ENCODE measurements around the gene ADORA1.

Gene ADORA1

DNA sequence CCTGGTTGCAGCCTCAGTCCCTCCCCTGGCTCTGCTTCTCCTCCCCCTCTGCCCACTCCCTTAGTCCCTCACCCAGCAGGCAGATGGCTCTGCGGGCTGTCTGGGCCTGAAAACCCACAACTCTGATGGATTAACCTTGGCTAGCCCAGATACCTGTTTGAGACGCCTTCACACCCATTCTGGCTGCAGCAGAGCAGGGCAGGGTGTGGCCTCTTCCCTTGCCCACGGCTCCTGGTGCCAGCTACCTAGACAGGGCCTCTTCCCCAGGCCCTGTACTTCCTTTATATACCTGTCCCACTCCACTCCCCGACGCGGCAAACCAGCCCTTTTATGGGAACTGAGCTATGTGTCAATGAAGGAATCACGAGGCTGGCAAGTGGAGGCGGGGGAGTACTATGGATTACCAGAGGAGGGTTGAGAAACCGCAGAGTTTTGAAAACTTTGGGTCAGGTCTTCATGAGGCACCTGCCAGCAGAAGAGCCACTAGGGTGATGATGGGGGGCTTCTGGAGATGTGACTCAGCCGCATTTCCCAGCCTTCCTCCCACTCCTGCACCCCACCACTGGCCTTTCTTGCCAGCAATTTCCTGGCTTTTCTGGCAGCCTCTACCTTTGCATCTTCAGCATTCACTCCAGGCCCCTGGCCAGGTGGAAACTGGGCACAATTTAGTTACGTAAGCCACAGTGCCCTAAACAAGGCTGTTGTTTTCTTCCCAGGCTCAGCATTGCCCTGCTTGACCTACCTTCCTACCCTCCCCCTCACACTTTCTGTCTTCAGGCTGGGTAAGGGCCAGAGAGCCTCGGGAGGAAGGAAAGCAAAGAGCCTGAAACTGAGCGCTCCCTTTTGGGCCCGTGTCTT, 59.1 kb downstream of the ADORA1 start, which contains the start of gene CHI3L1:
Gene CHI3L1, minus strand, starts transcription at position 259 of the 858 bp plus-strand sequence. Its CDS starts 81 bp downstream, at position 178.
- DNase-seq (ENCODE audit: low read depth, low spot score): no peak

DNA sequence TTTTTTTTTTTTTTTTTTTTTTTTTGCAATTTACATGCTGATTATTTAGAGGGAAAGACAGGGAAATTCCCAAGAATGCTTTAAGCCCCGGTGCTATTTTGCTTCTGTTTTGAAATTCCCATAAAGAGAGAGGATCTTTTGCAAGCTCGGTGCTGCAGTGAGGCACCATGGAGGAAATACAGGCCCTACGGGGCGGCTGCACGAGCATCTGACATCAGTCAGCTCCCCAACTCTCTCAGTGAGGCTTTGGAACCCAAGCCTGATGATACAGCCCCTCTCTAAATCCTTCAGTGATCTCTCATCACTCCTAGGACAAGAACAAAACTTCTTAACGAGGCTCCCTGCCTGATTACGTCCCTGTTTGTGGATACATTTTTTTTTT, 59.8 kb downstream of the ADORA1 start:
- DNase-seq (ENCODE audit: low read depth, low spot score): no peak

DNA sequence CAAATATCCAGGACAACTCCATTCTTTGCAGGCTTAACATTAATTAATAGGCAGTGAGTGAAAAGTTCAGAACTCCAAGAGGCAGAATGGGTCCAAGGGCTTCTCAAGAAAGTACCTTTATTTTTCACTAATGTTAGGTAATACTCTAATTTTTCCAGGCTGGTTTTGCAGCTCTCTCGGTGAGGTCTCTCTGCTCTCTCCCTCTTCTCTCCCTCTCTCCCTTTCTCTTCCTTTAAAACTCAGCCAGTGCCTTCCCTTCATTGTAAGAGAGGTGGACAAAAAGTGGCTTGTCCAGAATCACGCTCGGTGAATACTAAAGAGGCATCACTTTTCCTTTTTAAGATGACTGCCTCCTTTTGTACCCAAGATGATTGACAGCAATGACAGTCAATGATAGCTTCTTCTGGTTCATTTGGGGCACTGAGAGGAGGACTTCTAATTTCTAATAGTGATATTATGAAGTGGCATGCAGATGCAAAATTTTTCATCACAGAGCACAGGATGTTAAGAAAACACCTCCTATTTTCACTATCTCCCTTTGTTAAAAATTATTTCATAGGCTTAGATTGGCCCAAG, 60.3 kb downstream of the ADORA1 start:
- no peak for DNase-seq (ENCODE audit: low read depth, low spot score)

DNA sequence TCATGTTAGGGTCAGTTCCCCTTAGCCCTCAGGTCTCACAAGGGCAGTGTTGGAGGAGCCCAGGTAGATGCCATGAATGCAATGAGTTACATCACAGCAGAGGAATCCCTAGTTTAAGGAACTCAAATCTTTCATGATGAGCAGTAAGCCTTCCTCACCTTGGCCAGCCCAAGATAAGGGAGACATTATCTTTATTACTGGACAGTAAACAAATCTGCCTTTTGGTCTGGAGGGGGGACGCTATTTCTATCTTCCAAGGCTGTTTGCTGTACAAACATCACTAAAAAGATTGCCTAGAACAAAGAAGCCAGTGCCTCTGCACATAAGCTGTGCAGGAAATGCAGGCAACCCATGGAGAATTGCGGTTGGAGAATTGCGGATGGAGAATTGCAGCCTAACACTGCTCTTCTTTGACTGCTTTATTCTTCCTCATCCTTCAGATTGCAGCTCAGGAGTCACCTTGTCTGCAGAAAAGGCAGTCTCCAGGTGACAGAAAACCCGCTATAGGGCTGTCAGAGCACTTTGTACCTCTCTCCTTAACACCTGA, 61.2 kb downstream of the ADORA1 start:
- no peak for DNase-seq (ENCODE audit: low read depth, low spot score)

DNA sequence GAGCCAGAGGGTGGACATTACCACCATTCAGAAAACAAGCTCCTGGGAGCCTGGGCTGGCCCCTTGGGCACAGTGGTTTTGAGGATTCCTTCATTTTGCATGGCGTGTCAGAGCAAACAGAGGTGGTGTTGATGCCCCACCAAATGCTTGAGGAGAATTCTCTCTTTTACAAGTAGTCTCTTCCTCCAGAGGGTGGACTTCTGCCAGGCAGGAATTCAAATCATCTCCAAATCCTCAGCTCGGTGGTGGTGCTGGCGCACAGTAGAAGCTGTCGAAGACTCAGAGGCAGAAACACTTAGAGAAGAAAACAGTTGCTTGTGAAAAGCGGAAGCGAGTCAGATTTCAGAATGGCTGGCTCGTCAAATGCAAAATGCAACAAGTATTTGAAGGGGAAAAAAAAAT, 62.4 kb downstream of the ADORA1 start:
- DNase-seq (ENCODE audit: low read depth, low spot score): no peak

DNA sequence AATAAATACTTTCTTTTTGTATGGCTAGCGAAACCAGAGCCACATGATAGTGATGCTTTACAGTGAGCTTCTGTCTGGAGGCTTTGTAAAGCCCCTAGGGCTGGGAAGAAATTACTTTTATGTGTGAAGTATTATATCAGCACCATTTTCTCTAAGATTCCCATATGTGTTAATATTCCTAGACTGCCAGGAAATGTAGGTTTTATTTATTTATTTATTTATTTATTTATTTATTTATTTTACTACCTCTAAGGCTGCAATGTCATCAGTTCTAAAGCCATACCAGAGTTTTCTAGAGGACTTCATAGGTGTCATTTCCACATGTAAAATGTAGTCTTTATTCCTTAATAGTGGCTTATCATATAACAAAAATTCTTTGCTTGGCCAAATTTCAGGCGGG, 63.4 kb downstream of the ADORA1 start:
- DNase-seq (ENCODE audit: low read depth, low spot score): no peak

DNA sequence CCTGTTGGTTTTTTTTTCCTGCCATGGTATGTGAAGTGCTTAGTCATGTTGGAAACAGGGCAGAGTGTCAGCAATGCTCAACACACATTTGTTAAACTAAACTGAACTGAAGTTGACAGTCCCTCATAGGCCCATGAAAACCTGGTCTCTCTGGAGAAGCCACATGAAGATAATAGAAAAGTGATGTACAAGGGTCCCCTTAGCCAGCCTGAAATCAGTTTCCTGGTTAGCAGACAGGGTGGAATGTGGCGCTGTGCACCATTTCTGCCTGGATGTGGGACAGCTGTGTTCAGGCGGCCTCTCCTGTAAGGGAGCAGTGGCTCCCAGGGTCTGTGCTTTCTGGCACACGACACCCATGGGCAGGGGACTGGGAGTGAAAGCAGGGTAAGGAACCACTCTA, 68.8 kb downstream of the ADORA1 start:
- DNase-seq (ENCODE audit: low read depth, low spot score): no peak

DNA sequence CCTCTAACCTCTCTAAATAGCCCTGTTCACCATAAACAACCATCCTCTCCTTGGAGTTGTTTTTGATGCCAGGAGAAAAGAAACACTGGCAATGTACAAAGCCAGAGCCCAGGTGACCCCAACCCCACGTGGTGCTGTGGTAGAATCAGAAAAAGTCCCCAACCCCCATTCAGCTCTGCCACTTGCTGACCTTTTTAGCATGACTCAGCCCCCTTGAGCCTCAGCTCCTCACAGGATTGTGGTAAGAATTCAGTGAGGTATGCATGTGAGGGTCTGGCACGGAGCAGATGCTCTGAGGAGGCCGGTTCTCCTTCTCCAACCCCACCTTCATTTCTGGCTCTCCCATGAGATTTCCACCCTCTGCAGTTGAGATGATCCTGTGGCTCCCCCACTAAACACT, 70.1 kb downstream of the ADORA1 start:
- DNase-seq (ENCODE audit: low read depth, low spot score): no peak

DNA sequence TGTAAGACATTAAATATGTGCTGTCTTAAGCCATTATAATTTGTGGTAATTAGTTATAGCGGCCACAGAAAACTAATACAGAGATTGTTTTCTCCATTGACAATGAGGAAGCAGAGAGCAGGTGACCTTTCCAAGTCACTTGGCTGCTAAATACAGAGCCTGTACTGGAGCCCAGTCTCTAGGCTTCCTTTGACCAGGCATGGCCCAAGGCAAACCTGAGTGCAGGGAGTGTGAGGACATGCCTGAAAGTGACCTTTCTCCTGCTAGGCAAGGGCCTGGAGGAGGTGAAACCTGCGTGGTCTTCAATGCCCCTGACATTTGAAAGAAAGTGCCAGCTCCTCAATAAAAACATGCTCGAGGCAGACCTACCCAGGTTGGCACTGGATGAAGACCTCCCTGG, 71.5 kb downstream of the ADORA1 start:
- no peak for DNase-seq (ENCODE audit: low read depth, low spot score)

DNA sequence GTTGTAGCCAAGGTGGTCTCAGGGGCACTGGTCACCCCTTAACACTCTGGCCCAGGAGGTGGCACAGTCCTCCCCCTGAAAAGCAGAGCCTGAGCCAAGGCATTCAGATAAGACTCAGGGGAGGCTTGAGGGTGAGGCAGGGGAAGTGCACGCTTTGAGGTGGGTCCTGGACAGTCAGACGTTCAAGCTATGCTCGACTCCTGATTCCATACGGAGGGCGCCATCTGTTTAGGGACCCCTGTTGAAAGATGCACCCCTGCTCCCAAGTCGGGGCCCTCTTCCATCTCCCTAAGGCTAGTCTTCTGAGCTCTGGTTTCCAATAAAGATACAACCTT, 71.9 kb downstream of the ADORA1 start:
- DNase-seq (ENCODE audit: low read depth, low spot score): no peak

DNA sequence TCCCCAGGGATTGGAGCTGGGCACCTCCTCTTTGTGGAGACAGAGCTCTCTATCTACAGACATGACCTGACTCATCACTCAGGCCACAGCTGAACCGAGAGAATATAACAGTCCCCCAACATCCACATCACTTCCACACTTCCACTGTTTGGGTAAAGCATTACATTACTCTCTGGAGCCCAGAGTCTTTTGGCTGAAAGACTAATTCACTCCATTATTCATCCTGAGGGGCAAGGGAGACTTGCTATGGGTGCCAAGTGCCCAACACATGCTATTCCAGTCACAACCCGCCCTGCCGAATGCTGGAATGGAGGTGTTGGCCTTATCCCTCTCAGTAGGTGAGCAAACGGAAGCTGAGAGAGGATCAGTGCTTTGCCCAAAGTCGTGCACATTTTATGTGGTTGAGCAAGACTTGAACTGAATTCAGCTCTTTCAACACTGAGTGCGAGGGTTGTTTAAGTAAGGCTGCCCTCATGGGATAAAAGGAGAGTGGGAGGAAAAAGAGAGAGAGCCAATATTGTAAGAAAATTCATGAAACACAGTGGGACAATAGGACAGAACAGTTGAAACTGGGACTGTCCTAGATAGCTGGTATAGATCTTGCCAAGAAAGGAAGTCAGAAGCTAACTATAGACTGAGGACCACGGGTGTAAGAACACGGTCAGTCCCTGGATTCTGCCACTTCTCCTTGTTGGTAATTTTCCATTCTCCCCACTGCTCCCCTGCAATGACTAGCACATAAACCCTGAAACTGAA, 72.5 kb downstream of the ADORA1 start:
- no peak for DNase-seq (ENCODE audit: low read depth, low spot score)

DNA sequence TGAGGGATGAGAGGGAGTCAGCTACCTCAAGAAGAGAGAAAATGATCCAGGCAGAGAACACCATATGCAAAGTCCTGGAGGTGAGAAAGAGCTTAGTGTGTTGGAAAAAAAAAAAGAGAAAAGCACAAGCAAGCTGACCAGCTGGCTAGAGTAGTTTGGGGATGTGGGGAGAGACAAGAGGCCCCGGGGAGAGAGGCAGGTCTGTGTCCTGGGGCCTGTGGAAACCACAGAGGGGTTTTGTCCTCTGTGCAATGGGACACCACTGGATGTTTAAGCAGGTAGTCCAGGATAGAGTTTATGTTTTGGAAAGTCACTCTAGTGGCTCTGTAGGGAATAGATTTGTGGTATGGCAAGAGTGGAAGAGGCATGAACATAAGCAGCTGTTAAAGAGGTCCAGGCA, 73.4 kb downstream of the ADORA1 start:
- no peak for DNase-seq (ENCODE audit: low read depth, low spot score)

DNA sequence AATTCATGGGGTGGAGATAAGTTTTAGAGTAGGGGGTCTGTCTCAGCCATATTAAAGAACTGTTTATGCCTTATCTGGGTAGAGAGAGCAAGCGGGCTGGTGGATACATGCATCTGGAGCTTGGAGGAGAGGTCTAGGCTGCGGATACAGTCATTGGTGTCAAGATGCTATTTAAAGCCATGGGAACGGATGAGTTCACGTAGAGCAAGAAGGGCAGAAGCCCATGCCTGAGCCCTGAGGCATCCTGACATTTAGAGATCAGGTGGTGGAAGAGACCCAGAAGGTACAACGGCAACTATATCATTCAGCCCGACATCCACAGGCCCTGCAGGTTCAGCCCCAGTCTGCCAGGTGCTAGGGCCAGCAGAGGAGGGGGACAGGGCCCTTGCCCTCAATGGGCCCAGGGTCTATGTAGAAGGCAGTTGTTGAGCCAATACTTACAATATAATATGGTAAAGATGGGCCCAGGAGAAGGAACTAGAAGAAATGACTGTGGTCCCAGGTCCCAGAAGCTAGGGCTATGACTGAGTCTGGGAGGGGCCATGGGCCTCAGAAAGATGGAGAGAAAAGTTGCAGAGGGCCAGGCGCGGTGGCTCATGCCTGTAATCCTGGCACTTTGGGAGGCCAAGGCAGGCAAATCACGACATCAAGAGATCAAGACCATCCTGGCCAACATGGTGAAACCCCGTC, 74.1 kb downstream of the ADORA1 start:
- DNase-seq (ENCODE audit: low read depth, low spot score): no peak

DNA sequence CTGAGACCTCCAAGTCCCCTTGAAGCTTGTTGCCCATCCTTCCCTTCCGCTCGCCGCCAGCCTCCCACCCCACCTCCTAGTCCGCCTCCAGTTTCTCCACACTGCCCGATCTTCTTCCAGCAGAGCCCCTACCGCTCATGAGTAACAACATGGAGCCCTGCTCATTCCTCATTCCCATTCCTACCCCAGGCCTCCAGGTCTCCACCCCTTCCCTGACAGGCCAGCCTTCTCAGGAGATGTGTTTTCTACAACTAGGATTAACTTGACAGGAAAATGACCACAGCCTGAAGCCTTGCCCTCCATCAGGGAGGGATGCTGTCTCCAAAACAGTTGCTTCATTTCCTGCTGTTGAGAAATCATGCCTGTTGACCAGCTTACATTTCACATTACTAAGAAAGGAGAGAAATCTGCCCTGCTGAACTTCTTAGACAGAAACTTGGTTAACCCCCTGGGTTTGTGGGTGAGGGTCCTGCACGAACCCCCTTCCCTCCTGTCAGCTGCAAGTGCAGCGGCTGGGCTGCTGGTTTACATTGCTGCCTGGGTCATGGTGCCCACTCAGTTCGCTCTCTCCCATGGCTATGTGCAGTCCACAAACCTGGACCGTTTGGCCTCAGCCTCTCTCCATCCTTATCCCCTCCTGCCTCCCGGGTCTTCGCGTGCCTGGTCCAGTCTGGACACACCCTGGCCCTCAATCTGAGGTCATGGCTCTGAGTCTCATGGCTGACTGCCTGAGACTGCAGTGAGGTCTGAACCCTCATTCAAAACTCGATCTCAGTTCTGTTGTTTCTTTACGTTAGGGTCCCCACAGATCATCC, 75.1 kb downstream of the ADORA1 start:
- no peak for DNase-seq (ENCODE audit: low read depth, low spot score)

DNA sequence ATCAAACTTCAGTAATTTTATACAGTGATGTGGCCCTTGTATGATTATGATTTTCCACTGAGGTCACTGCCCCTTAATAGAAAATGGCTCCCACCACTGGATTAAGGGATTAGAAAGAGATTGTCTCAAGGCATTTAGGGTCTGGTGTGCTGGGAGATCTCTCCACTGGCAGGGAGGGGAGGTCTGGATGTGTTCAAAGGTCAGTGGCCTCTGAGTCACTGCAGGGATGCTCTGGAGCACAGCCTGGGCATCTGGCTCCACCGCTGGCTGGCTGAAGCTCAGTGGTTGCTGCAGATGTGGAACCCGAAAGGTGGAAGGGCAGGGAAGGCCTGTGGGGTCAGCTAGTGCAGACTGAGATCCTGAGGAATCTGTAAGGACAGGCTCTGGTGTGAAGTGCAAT, 77.2 kb downstream of the ADORA1 start:
- no peak for DNase-seq (ENCODE audit: low read depth, low spot score)

DNA sequence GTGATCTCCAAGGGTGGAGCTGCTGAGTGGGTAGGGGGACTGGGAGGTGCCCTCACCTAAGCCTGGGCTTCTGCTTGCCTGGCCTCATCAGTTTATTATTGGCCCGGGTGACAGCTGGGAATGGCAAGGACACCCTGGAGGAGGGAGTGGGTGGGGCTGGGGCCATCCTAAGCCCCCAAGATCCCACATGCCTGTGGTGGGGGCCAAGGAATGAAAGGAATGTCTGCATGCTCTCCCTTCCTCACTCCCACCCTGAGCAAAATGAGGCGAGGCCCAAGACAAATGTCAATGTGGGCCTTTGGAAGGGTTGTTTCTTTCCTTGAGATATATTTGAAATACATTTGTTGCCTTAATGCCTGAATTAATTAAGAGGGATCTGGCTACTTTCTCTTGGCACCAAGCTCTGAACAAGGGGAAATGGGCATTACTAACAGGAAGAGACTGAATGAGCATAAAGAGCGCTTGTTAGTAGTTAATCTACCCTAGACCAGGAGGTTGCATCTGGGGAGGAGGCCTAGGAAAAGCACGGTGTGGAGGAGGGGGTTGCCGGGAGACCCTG, 78.7 kb downstream of the ADORA1 start:
- DNase-seq (ENCODE audit: low read depth, low spot score): no peak

DNA sequence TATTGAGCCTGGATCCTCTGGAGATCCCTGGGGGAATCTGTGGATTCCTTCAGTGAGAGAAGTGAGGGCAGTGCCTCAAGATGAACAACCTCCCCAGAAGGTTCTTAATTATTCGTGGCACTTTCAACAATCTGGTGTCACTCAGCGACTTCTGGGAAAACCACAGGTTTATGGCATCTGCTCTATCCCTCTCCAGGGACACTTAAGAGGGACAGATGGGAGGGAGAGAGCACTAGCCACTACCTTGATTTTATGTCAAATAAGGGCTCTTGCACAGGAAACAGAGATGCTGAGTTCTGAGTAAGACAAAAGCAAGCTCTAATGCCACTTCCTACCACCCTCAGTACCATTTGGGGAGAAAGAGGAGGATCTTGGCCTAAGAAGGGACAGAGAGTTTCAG, 80.2 kb downstream of the ADORA1 start:
- no peak for DNase-seq (ENCODE audit: low read depth, low spot score)

DNA sequence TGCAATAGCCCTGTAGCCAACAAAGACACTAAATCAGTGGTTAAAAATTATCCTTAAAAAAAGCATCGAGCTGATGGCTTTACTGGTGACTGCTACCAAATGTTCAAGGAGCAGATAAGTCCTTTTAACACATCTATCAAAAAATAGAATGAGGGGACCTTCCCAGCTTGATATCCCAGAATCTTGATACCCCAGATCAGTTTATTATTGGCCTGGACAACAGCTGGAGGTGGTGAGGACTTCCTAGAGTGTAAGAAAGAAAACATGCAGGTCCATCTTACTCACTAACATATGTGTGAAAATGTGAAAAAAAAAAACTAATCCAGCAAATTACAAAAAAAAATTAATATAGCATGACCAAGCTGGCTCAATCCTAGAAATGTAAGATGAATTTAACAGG, 80.7 kb downstream of the ADORA1 start:
- DNase-seq (ENCODE audit: low read depth, low spot score): no peak

DNA sequence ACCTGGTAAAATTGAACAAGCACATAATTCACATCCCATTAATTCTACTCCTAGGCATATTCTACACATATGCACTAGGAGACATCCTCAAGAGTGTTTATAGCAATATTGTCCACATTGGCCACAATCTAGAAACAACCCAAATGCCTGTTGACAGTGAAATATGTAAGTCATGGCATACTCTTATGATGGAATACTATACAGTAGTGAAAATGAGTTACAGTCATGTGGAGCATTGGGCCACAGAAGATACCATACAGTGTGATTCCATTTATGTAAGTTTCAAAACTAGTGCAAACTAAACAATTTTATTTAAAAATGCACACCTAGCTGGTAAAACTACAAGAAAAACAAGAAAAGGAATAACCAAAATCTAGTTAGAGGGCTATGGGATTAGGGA, 82.8 kb downstream of the ADORA1 start:
- DNase-seq (ENCODE audit: low read depth, low spot score): no peak

DNA sequence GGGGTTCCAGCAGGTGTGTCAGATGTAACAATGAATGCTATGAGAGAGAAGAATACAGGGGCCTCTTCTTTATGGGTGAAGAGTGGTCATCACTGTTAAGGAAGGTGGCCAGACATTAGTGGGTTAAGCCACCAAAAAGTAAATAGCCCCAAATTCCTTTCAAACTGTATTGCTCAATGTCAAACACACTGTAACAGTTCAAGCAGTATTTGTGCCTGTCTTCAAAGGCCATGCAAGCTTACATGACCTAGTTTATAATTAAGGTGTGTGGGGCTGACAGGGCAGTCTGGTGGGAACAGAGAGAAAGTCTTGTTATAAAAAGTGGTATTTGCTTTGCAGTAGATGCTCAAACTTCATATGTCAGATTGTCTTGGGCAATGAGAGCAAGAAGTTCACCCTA, 83.5 kb downstream of the ADORA1 start:
- no peak for DNase-seq (ENCODE audit: low read depth, low spot score)

DNA sequence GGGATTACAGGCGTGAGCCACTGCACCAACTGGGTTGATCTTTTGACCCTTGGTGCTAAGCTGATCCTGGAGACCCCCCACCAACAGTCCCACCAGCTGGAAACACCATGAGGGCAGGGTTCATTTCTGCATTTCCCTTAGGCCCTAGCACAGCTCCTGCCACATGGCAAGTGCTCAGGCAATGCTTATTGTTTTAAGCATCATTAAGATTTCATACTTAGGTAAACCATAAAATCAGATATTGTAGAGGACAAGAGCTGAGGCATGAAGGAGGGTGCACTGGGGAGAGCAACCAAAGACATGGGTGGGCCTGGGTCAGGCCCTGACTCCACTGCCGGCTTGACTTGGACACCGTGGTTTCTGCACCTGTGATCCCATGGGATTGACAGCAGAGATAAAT, 84.3 kb downstream of the ADORA1 start:
- DNase-seq (ENCODE audit: low read depth, low spot score): no peak
